ENCODE measurements around the gene NDUFA8.

Gene NDUFA8

DNA sequence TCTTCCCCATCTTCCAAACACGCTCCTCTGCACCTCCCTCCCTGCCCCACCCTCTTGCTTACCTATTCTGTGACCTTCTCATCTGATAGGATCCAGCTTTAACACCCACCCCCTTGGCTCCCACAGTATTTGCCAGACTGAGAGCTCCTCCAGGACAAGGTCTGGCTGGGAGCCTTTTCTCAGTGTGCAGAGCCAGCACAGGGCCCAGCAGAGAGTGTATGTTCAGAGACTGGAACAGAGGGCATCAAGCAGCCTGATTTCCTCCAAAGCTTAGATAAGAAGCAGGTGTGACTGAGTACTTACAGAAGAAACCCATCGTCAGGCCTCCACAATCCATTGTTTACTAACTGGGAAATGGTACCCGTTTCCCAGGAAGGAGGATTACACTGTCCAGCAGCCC, 42.5 kb upstream of the NDUFA8 start:
- TF ChIP-seq, protein P1, sequence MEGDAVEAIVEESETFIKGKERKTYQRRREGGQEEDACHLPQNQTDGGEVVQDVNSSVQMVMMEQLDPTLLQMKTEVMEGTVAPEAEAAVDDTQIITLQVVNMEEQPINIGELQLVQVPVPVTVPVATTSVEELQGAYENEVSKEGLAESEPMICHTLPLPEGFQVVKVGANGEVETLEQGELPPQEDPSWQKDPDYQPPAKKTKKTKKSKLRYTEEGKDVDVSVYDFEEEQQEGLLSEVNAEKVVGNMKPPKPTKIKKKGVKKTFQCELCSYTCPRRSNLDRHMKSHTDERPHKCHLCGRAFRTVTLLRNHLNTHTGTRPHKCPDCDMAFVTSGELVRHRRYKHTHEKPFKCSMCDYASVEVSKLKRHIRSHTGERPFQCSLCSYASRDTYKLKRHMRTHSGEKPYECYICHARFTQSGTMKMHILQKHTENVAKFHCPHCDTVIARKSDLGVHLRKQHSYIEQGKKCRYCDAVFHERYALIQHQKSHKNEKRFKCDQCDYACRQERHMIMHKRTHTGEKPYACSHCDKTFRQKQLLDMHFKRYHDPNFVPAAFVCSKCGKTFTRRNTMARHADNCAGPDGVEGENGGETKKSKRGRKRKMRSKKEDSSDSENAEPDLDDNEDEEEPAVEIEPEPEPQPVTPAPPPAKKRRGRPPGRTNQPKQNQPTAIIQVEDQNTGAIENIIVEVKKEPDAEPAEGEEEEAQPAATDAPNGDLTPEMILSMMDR (conservative IDR thresholded peaks at IDR 0.05; ENCODE audit: low read depth), result no peak
- POLR2A ChIA-PET (ENCODE audit: low non-redundant PET), result no interaction called here
- H3K27ac ChIP-seq, result no peak overlapping the region; the same call in 1 of the 2 replicates
- DNase-seq (ENCODE audit: low spot score), result no peak
- CTCF ChIA-PET, result no interaction called here

DNA sequence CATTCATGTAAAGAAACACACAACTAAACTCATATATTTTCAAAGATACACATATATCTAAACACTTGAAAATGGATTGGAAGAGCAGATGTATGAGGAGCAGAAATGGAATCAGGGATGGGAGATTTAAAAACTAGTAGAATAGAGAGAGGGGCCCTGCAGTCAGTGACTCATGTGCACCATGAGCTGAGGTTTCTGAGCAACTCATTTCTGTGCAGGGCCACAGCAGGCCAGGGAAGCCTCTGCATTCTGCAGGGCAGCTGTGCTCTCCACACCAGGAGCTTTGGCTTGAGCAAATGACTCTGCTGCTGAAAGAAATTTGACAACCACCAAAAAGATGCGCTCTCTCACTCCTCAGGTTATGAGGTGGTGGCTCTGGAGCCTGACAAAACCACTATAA, 42.1 kb upstream of the NDUFA8 start:
- ChIA-PET POLR2A (ENCODE audit: low non-redundant PET) (no interaction called here), CTCF (no interaction called here)

DNA sequence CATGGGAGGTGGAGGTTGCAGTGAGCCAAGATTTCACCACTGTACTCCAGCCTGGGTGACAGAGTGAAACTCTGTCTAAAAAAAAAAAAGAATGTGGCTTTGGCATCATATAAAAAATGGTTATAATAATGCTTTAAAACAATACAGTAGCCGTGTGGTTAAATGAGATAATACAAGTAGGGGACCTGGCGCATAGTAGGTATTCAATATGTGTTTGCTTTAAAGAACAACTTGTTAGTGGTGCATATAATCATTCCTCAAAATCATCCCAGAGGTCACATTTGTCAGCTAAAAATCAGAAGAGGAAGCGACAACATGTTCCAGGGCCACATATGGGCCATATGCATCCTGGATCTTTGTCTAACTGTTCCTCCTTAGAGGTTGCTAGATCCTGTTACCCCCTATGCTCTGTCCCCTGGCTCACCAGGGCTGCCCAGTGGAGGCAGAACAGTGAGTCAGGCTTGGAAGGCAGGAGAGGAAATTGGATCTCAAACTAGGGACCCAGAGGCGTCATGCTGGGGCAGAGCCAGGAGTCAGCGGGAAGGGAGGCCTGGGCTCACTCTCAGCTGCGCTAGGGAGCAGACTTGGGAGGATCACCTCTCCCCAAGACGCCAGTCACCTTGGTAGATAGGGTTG, 41.5 kb upstream of the NDUFA8 start:
- H3K27ac ChIP-seq, result no peak overlapping the region
- ChIA-PET CTCF (no interaction called here), POLR2A (ENCODE audit: low non-redundant PET) (no interaction called here)
- DNase-seq (ENCODE audit: low spot score), result no peak
- TF ChIP-seq, protein P1 (conservative IDR thresholded peaks at IDR 0.05; ENCODE audit: low read depth), result no peak

More for the DNA sequence above, 42.1 kb upstream of the NDUFA8 start:
- H3K27ac ChIP-seq, result no peak overlapping the region; the same call in 1 of the 2 replicates
- TF ChIP-seq, protein P1 (conservative IDR thresholded peaks at IDR 0.05; ENCODE audit: low read depth), result no peak
- no peak for DNase-seq (ENCODE audit: low spot score)

DNA sequence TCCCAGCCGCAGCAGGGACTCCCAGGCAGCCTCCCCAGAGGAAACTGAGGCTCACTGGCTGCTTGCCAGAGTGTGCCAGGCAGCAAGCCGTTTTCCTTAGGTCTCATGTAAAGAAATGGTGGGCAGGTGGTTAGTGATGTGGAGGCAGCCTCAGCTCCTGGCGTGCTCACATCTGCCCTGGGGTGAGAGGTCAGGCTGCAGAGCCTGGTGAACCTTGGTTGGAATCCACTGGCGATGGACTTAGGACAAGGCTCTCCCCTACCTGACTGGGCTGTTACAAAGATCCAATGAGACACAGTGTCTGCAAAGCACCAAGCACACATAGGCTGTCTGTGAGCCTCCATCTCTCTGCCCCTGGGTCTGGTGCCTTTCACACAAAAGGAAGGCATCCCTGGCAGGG, 38.3 kb upstream of the NDUFA8 start:
- TF ChIP-seq, protein P1 (conservative IDR thresholded peaks at IDR 0.05; ENCODE audit: low read depth), result no peak
- POLR2A ChIA-PET (ENCODE audit: low non-redundant PET), result no interaction called here
- CTCF ChIA-PET, result no interaction called here
- DNase-seq (ENCODE audit: low spot score), result no peak
- H3K27ac ChIP-seq, result no peak overlapping the region

DNA sequence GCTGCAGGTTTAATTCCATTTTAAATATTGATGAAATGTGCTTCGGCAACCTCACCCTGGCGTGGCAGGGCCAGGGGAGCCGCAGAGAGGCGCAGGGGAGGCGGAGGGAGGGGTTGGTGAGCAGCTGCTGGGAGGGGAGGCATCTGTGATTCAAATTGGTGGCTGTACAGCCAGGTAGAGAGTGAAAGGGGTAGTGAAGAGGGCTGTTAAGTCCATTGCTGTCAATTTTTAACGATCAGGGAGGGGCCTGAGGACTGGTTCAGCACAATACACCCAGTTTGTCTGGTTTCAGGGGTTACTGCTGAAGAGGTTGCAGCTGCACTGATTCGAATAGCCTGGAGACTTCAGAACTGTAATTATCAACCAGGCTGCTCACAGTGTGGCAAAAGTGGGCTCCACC, 37.8 kb upstream of the NDUFA8 start:
- no peak overlapping the region for H3K27ac ChIP-seq
- POLR2A ChIA-PET (ENCODE audit: low non-redundant PET), result no interaction called here
- CTCF ChIA-PET, result no interaction called here
- no peak for DNase-seq (ENCODE audit: low spot score)
- TF ChIP-seq, protein P1 (conservative IDR thresholded peaks at IDR 0.05; ENCODE audit: low read depth), result no peak

DNA sequence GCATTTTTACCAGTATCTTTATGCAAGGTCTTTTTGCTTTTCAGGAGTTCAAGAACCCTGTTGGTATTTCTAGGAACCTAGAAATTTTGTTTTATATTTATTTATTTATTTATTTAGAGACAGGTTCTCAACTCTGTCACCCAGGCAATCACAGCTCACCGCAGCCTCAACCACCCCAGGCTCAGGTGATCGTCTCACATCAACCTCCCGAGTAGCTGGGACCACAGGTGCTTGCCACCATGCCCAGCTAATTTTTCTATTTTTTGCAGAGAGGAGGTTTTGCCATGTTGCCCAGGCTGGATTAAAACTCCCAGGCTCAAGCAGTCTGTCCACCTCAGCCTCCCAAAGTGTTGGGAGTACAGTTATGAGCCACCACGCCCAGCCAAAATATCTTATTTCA, 36.3 kb upstream of the NDUFA8 start:
- CTCF ChIA-PET, result no interaction called here
- POLR2A ChIA-PET (ENCODE audit: low non-redundant PET), result no interaction called here
- TF ChIP-seq, protein P1 (conservative IDR thresholded peaks at IDR 0.05; ENCODE audit: low read depth), result no peak
- no peak overlapping the region for H3K27ac ChIP-seq
- no peak for DNase-seq (ENCODE audit: low spot score)

Data from RWPE1 (cell line).